Activated CD4-positive, alpha-beta T cell treated with anti-CD3 and anti-CD28 coated beads for 36 hours (primary cell): Measurements from ENCODE around the gene TAS2R41. TPM values are rescaled to one million over a fixed set of nuclear protein-coding genes. Genes with fewer than 3 reads are reported as not detected.
A peak's percentile ranks its signal among the peaks of the same experiment; 100 is the strongest.
"Not testable (repeated sequence)": the region's sequence is repeated elsewhere in the genome, so short reads cannot be mapped to it uniquely, and the experiment has no call there.

Experiments
- ATAC-seq: fragments of 200-7000 bp; cut with Tn5 transposase; one replicate; pipeline ENCODE4 v1.10.0; 2021; ENCODE audit warnings: mild to moderate bottlenecking, moderate library complexity
- CTCF ChIA-PET: fragments of 350-600 bp; sonication (Branson Sonifier 250); formaldehyde crosslinking; loops from one replicate; lab custom pipeline; 2021; ENCODE audit warnings: antibody characterized with exemption; lab: Charles Lee
- POLR2A ChIA-PET: fragments of 350-600 bp; sonication (Branson Sonifier 250); formaldehyde crosslinking; loops from one replicate; lab custom pipeline; 2021; ENCODE audit warnings: antibody characterized with exemption, inconsistent platforms; lab: Charles Lee
- DNase-seq: peaks from one replicate; pipeline ENCODE4 v3.0.0-alpha.2; 2020
- H3K27ac Mint-ChIP-seq: one replicate; pipeline ENCODE4 v1.8.0; 2021; ENCODE audit warnings: mixed read lengths
- H3K27me3 Mint-ChIP-seq: one replicate; pipeline ENCODE4 v1.8.0; 2021; ENCODE audit warnings: mixed read lengths
- H3K36me3 Mint-ChIP-seq: one replicate; pipeline ENCODE4 v1.8.0; 2021; ENCODE audit warnings: low read depth, mixed read lengths
- H3K4me1 Mint-ChIP-seq: one replicate; pipeline ENCODE4 v1.8.0; 2021; ENCODE audit warnings: mixed read lengths
- H3K4me3 Mint-ChIP-seq: one replicate; pipeline ENCODE4 v1.8.0; 2021; ENCODE audit warnings: mild to moderate bottlenecking, moderate library complexity, mixed read lengths
- H3K9me3 Mint-ChIP-seq: one replicate; pipeline ENCODE4 v1.8.0; 2021; ENCODE audit warnings: low read depth, mixed read lengths
- intact Hi-C, 2 experiments: fragments of 100-400 bp; cut with DNase I in 1 of 2; cut with micrococcal nuclease in 1 of 2; formaldehyde crosslinking; loops; one replicate each; pipeline versions ENCODE4 v1.14.2 to v1.15.1; 2022 to 2024; cut with DNase I, micrococcal nuclease
- total RNA-seq, 2 experiments: library from RNA; stranded (reverse); gene quantifications; one replicate each; pipeline ENCODE4 v1.2.3, GENCODE V29; 2021

Gene TAS2R41
- total RNA-seq, 2 experiments from 2014 or later: not detected

GRCh38 chr7:143480501-143480900 is 2.8 kb downstream of the TAS2R41 start:
- CTCF ChIA-PET: interaction anchor here (0.7 to 2.4 kb wide), 7 partner anchors 9 to 666 kb away, joined by 3 to 15 read pairs (median 4); no protein-coding TSS in a partner anchor
- H3K27me3 Mint-ChIP-seq: no peaks in the 10 kb centered on the region
- H3K4me3 Mint-ChIP-seq: no peak overlapping the region
- no peak overlapping the region for H3K27ac Mint-ChIP-seq
- POLR2A ChIA-PET: no interaction called here
- no peak for DNase-seq
- H3K4me1 Mint-ChIP-seq: peaks cover 28% of the 10 kb centered on the region
- H3K36me3 Mint-ChIP-seq: no peaks in the 10 kb centered on the region
- no peaks in the 10 kb centered on the region for H3K9me3 Mint-ChIP-seq
- ATAC-seq: no peak
- intact Hi-C loops: no loop called here

GRCh38 chr7:143484119-143484518 is 6.4 kb downstream of the TAS2R41 start:
- POLR2A ChIA-PET: no interaction called here
- no peak overlapping the region for H3K4me3 Mint-ChIP-seq
- H3K4me1 Mint-ChIP-seq: peaks cover 22% of the 10 kb centered on the region
- no peaks in the 10 kb centered on the region for H3K9me3 Mint-ChIP-seq
- ATAC-seq (no peak), DNase-seq (no peak)
- peaks cover 4% of the 10 kb centered on the region for H3K36me3 Mint-ChIP-seq
- H3K27me3 Mint-ChIP-seq: no peaks in the 10 kb centered on the region
- no peak overlapping the region for H3K27ac Mint-ChIP-seq
- intact Hi-C loops: no loop called here
- CTCF ChIA-PET: interaction anchor here (1.3 kb wide), 1 partner anchor 269 kb away, joined by 3 read pairs; no protein-coding TSS in a partner anchor

GRCh38 chr7:143485094-143485493 is 7.4 kb downstream of the TAS2R41 start:
- ATAC-seq (no peak), DNase-seq (no peak)
- H3K27ac Mint-ChIP-seq: no peak overlapping the region
- intact Hi-C loops: no loop called here
- ChIA-PET POLR2A (no interaction called here), CTCF (no interaction called here)
- H3K27me3 Mint-ChIP-seq: no peaks in the 10 kb centered on the region
- H3K36me3 Mint-ChIP-seq: peaks cover 5% of the 10 kb centered on the region
- no peaks in the 10 kb centered on the region for H3K9me3 Mint-ChIP-seq
- H3K4me1 Mint-ChIP-seq: peaks cover 20% of the 10 kb centered on the region
- H3K4me3 Mint-ChIP-seq: no peak overlapping the region

GRCh38 chr7:143485500-143485899 is 7.8 kb downstream of the TAS2R41 start:
- CTCF ChIA-PET: no interaction called here
- no peaks in the 10 kb centered on the region for H3K27me3 Mint-ChIP-seq
- intact Hi-C loops: no loop called here
- H3K36me3 Mint-ChIP-seq: peaks cover 5% of the 10 kb centered on the region
- H3K27ac Mint-ChIP-seq: no peak overlapping the region
- no peak overlapping the region for H3K4me3 Mint-ChIP-seq
- POLR2A ChIA-PET: no interaction called here
- peaks cover 17% of the 10 kb centered on the region for H3K4me1 Mint-ChIP-seq
- ATAC-seq (no peak), DNase-seq (no peak)
- H3K9me3 Mint-ChIP-seq: no peaks in the 10 kb centered on the region

- H3K27ac Mint-ChIP-seq, H3K4me1 Mint-ChIP-seq, H3K9me3 Mint-ChIP-seq, ATAC-seq, POLR2A ChIA-PET, intact Hi-C loops, H3K4me3 Mint-ChIP-seq, H3K27me3 Mint-ChIP-seq, DNase-seq, CTCF ChIA-PET, H3K36me3 Mint-ChIP-seq: not testable (repeated sequence)
Observed at GRCh38 chr7:143486266-143486665, 8.6 kb downstream of the TAS2R41 start.

GRCh38 chr7:143487061-143487460 is 9.4 kb downstream of the TAS2R41 start:
- Mint-ChIP-seq H3K9me3 (no peaks in the 10 kb centered on the region), H3K4me3 (no peak overlapping the region), H3K27ac (no peak overlapping the region), H3K27me3 (no peaks in the 10 kb centered on the region), H3K4me1 (peaks cover 5% of the 10 kb centered on the region), H3K36me3 (peaks cover 5% of the 10 kb centered on the region)
- POLR2A ChIA-PET: no interaction called here
- ATAC-seq (no peak), DNase-seq (no peak)
- CTCF ChIA-PET: interaction anchor here (1.3 kb wide), 1 partner anchor 9 kb away, joined by 3 read pairs; no protein-coding TSS in a partner anchor
- intact Hi-C loops: no loop called here

- peaks cover 9% of the 10 kb centered on the region for H3K4me1 Mint-ChIP-seq
- ChIA-PET POLR2A (no interaction called here), CTCF (interaction anchor here (0.6 to 1.3 kb wide), 3 partner anchors 9 to 902 kb away, joined by 3 to 4 read pairs (median 3); no protein-coding TSS in a partner anchor)
- H3K27me3 Mint-ChIP-seq: no peaks in the 10 kb centered on the region
- H3K36me3 Mint-ChIP-seq: peaks cover 5% of the 10 kb centered on the region
- H3K4me3 Mint-ChIP-seq: no peak overlapping the region
- DNase-seq (peak; percentile 17), ATAC-seq (peak; percentile 21)
- intact Hi-C loops: no loop called here
- H3K27ac Mint-ChIP-seq: no peak overlapping the region
- H3K9me3 Mint-ChIP-seq: no peaks in the 10 kb centered on the region
Observed at GRCh38 chr7:143487566-143487965, 9.9 kb downstream of the TAS2R41 start.

- intact Hi-C loops: loop anchor here in 1 of 2 experiments (5.0 kb wide), 1 partner anchor 249 kb away; no protein-coding TSS in a partner anchor
Observed at GRCh38 chr7:143490717-143491306, 13.1 kb downstream of the TAS2R41 start.

GRCh38 chr7:143492043-143492471 is 14.4 kb downstream of the TAS2R41 start:
- no peaks in the 10 kb centered on the region for H3K9me3 Mint-ChIP-seq
- DNase-seq (no peak), ATAC-seq (peak; percentile 73)
- H3K4me1 Mint-ChIP-seq: peaks cover 27% of the 10 kb centered on the region
- H3K27me3 Mint-ChIP-seq: no peaks in the 10 kb centered on the region
- no peak overlapping the region for H3K4me3 Mint-ChIP-seq
- peaks cover 8% of the 10 kb centered on the region for H3K36me3 Mint-ChIP-seq
- POLR2A ChIA-PET: no interaction called here
- peak overlapping the region; percentile 67 for H3K27ac Mint-ChIP-seq
- CTCF ChIA-PET: interaction anchor here (0.6 to 3.7 kb wide), 4 partner anchors 11 to 252 kb away, joined by 3 to 15 read pairs (median 4); no protein-coding TSS in a partner anchor
- intact Hi-C loops: loop anchor here in 1 of 2 experiments (5.0 kb wide), 1 partner anchor 250 kb away; no protein-coding TSS in a partner anchor

More at GRCh38 chr7:143490717-143491306, 13.1 kb downstream of the TAS2R41 start:
- peaks cover 7% of the 10 kb centered on the region for H3K36me3 Mint-ChIP-seq
- no peak overlapping the region for H3K4me3 Mint-ChIP-seq
- H3K4me1 Mint-ChIP-seq: peaks cover 27% of the 10 kb centered on the region
- ATAC-seq (no peak), DNase-seq (peak; percentile 33)
- H3K27ac Mint-ChIP-seq: no peak overlapping the region
- H3K27me3 Mint-ChIP-seq: no peaks in the 10 kb centered on the region
- no peaks in the 10 kb centered on the region for H3K9me3 Mint-ChIP-seq
- POLR2A ChIA-PET: no interaction called here
- CTCF ChIA-PET: interaction anchor here (1.2 to 3.7 kb wide), 2 partner anchors 10 to 637 kb away, joined by 3 to 15 read pairs; no protein-coding TSS in a partner anchor

- H3K27me3 Mint-ChIP-seq: no peaks in the 10 kb centered on the region
- ATAC-seq (peak; percentile 4), DNase-seq (no peak)
- H3K9me3 Mint-ChIP-seq: no peaks in the 10 kb centered on the region
- H3K4me3 Mint-ChIP-seq: no peak overlapping the region
- H3K36me3 Mint-ChIP-seq: peaks cover 8% of the 10 kb centered on the region
- CTCF ChIA-PET: interaction anchor here (1.6 to 3.7 kb wide), 2 partner anchors 12 kb away, joined by 4 to 15 read pairs; no protein-coding TSS in a partner anchor
- POLR2A ChIA-PET: no interaction called here
- H3K27ac Mint-ChIP-seq: peak overlapping the region; percentile 67
- intact Hi-C loops: loop anchor here in 1 of 2 experiments (5.0 kb wide), 1 partner anchor 251 kb away; no protein-coding TSS in a partner anchor
- H3K4me1 Mint-ChIP-seq: peaks cover 27% of the 10 kb centered on the region
Observed at GRCh38 chr7:143492799-143493739, 15.4 kb downstream of the TAS2R41 start.

GRCh38 chr7:143493751-143494150 is 16.1 kb downstream of the TAS2R41 start:
- ATAC-seq: peak; percentile 74
- Mint-ChIP-seq H3K4me3 (no peak overlapping the region), H3K27ac (peak overlapping the region; percentile 59), H3K27me3 (no peaks in the 10 kb centered on the region), H3K36me3 (peaks cover 8% of the 10 kb centered on the region), H3K4me1 (peaks cover 27% of the 10 kb centered on the region), H3K9me3 (no peaks in the 10 kb centered on the region)
- ChIA-PET POLR2A (no interaction called here), CTCF (no interaction called here)
- intact Hi-C loops: loop anchor here in 1 of 2 experiments (5.0 kb wide), 1 partner anchor 251 kb away; no protein-coding TSS in a partner anchor
- DNase-seq: peak; percentile 16
